Dermis blood vessel endothelial cell (primary cell): ENCODE results near the gene HSPA1B. TPM values are rescaled to one million over a fixed set of nuclear protein-coding genes. Genes with fewer than 3 reads are reported as not detected.
"Not testable (repeated sequence)": the region's sequence is repeated elsewhere in the genome, so short reads cannot be mapped to it uniquely, and the experiment has no call there.

Source experiments
- DNase-seq: peaks from one replicate; pipeline ENCODE4 v3.0.0; 2010
- total RNA-seq: library from RNA; depleted of rRNA; stranded (reverse); fragments of >200 nt; gene quantifications from 2 replicates; pipeline ENCODE4 v1.2.3, GENCODE V29; 2014

Gene HSPA1B
- total RNA-seq, 1 donor from 2014 or later: 68.8 TPM

- no peak for DNase-seq
Measured at GRCh38 chr6:31799781-31800180, 27.8 kb upstream of the HSPA1B start.

- not testable (repeated sequence) for DNase-seq
Measured at GRCh38 chr6:31801031-31801927, 26.3 kb upstream of the HSPA1B start.

DNA sequence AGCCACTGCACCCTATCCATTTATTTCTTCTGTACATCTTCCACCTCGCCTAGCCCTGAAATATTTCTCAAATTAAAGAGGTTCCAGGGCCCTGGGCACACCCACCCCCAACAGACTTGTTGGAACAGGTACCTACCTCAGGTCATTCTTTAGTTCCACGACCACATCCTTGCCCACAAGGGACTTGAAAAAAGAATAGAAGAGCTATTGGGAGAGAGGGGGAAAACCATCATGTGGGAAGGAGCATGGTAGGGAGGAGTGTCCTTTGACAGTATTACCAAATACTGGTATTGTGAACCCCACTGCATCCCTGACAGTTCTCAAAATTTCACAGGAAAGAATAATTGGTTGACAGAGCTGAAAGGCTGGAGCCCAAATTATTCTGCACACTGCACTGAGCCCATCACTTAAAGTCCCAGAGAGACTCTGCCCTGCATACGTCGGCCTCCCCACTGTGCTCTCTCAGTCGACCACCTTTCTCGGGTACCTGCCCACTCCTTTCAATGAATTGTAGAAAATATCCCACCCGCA, 21.5 kb upstream of the HSPA1B start:
- DNase-seq: no peak

- DNase-seq: peak; percentile 97
Measured at GRCh38 chr6:31806470-31807272, 20.9 kb upstream of the HSPA1B start, which contains the start of gene LSM2. LSM2 (minus strand) TSS chr6:31806966; CDS start chr6:31806757, 209 bp downstream.

DNA sequence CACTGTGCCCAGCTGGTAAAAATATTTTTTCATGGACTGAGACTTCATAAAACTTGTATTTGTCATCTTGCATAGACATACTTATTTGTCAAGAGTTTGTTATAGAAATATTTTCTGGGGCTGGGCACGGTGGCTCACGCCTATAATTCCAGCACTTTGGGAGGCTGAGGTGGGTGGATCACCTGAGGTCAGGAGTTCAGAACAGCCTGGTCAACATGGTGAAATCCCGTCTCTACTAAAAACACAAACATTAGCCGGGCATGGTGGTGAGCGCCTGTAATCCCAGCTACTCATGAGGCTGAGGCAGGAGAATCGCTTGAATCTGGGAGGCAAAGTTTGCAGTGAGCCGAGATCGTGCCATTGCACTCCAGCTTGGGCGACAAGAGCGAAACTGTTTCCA, 18.9 kb upstream of the HSPA1B start:
- DNase-seq: not testable (repeated sequence)

DNA sequence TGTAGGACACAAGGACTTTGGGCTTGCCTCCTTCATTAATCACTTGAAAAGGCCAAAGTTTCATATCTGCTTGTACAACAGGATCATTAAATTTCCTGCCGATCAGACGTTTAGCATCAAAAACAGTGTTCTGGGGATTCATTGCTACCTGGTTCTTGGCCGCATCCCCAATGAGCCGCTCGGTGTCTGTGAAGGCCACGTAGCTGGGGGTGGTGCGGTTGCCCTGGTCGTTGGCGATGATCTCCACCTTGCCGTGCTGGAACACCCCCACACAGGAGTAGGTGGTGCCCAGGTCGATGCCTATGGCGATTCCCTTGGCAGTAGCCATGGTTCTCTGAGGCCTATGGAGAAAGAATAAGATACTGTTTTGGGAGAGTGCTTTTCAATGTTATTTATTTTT, 15.9 kb upstream of the HSPA1B start:
- no peak for DNase-seq

- no peak for DNase-seq
Measured at GRCh38 chr6:31813465-31813849, 14.1 kb upstream of the HSPA1B start.

DNA sequence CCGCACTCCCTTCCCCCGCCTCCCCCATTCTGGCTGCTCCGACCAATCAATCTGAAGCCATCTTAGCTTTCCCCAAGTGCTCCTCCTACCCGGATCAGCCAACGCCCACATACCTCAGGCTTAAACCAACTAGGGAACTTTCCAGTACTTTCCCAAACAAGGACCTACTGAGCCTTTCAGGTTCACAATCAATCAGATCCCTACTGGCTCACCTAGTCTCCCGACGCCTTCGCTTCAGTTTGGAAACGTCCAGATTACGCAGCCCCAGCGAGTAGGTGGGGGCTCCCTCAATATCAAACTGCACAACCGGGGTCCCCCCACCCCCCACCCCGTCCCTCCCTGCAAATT, 12.9 kb upstream of the HSPA1B start:
- DNase-seq: peak; percentile 98

DNA sequence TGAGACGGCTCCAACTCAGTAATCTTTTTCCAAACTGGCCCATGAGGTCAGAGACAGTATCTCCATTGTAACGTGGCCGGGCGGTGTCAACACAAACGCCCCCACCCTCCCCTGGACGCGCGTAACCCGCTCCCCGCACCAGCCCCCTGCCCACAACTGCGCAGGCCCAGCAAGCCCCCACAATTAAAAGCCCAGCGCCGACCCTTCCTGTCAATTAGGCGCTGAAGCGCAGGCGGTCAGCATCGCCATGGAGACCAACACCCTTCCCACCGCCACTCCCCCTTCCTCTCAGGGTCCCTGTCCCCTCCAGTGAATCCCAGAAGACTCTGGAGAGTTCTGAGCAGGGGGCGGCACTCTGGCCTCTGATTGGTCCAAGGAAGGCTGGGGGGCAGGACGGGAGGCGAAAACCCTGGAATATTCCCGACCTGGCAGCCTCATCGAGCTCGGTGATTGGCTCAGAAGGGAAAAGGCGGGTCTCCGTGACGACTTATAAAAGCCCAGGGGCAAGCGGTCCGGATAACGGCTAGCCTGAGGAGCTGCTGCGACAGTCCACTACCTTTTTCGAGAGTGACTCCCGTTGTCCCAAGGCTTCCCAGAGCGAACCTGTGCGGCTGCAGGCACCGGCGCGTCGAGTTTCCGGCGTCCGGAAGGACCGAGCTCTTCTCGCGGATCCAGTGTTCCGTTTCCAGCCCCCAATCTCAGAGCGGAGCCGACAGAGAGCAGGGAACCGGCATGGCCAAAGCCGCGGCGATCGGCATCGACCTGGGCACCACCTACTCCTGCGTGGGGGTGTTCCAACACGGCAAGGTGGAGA, 12.3 kb upstream of the HSPA1B start, which contains the start of the genes HSPA1A and HSPA1L:
TSS of gene HSPA1A (plus strand) at position 519 of the 814 bp plus-strand sequence. CDS start at position 733, 214 bp downstream.
TSS of gene HSPA1L (minus strand) at position 259 of the 814 bp plus-strand sequence. CDS start 3,311 bp downstream, outside the sequence.
- DNase-seq: peak; percentile 97

GRCh38 chr6:31817133-31817928, 10.2 kb upstream of the HSPA1B start:
- not testable (repeated sequence) for DNase-seq

- DNase-seq: not testable (repeated sequence)
Measured at GRCh38 chr6:31817929-31818511, 9.5 kb upstream of the HSPA1B start.

- no peak for DNase-seq
Measured at GRCh38 chr6:31819871-31820299, 7.7 kb upstream of the HSPA1B start.

DNA sequence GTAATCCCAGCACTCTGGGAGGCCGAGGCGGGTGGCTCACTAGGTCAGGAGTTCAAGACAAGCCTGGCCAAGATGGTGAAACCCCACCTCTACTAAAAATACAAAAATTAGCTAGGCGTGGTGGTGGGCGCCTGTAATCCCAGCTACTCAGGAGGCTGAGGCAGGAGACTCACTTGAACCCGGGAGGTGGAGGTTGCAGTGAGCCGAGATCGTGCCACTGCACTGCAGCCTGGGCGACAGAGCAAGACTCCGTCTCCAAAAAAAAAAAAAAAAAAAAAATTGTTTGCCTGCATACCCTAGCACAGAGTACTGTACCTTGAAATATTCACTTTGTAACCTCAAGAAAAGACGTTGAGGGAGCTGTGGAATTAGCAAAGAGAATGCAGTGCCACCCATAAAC, 7.1 kb upstream of the HSPA1B start:
- not testable (repeated sequence) for DNase-seq

- peak; percentile 58 for DNase-seq
Measured at GRCh38 chr6:31821301-31822035, 6.1 kb upstream of the HSPA1B start.

- DNase-seq: peak; percentile 73
Measured at GRCh38 chr6:31822036-31822821, 5.3 kb upstream of the HSPA1B start.

GRCh38 chr6:31823592-31824196, 3.8 kb upstream of the HSPA1B start:
- DNase-seq: not testable (repeated sequence)

GRCh38 chr6:31825553-31825952, 2.0 kb upstream of the HSPA1B start:
- no peak for DNase-seq

DNA sequence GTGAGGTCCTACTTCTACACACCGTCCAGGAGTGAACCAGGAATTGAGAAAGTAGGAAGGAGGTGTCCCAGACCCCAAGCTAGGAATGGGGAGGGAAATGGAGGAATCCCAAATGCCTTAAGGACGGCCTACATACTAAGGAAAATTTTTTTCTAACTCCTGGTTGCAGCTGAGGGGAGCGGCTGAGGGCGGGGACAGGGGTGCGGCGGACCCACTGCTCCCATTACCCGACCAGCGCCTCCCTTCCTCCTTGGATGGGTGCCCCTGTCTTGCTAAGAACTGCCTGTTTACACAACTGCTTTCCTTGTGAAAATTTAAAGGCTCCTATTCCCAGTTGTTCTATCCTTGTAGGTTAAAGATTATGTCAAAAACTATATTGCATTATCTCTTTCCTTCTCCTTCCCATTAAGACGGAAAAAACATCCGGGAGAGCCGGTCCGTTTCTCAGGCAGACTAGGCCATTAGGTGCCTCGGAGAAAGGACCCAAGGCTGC, 699 bp upstream of the HSPA1B start:
- no peak for DNase-seq
